ENCODE measurements around the gene PPP1R14D.

GRCh38 chr15:40853241-40853890 is 24.9 kb upstream of the PPP1R14D start:
- TF ChIP-seq CTCF (IDR thresholded peaks at IDR 0.05) = no peak
- no peak for TF ChIP-seq POLR2A (IDR thresholded peaks at IDR 0.05)
